NCI-H510A treated with DMSO at 0.1 percent for 48 hours (cell line): ENCODE results near the gene VAC14.
"Not testable (repeated sequence)": the region's sequence is repeated elsewhere in the genome, so short reads cannot be mapped to it uniquely, and the experiment has no call there.

ENCODE experiments used
- DNase-seq: peaks from one replicate; lab custom pipeline; 2025; lab: John Stamatoyannopoulos, UW

Gene VAC14

GRCh38 chr16:70681382-70682238 is 119.3 kb downstream of the VAC14 start:
- DNase-seq, result no peak

- DNase-seq, result no peak
Observed at GRCh38 chr16:70680495-70681381, 120.2 kb downstream of the VAC14 start.

DNA sequence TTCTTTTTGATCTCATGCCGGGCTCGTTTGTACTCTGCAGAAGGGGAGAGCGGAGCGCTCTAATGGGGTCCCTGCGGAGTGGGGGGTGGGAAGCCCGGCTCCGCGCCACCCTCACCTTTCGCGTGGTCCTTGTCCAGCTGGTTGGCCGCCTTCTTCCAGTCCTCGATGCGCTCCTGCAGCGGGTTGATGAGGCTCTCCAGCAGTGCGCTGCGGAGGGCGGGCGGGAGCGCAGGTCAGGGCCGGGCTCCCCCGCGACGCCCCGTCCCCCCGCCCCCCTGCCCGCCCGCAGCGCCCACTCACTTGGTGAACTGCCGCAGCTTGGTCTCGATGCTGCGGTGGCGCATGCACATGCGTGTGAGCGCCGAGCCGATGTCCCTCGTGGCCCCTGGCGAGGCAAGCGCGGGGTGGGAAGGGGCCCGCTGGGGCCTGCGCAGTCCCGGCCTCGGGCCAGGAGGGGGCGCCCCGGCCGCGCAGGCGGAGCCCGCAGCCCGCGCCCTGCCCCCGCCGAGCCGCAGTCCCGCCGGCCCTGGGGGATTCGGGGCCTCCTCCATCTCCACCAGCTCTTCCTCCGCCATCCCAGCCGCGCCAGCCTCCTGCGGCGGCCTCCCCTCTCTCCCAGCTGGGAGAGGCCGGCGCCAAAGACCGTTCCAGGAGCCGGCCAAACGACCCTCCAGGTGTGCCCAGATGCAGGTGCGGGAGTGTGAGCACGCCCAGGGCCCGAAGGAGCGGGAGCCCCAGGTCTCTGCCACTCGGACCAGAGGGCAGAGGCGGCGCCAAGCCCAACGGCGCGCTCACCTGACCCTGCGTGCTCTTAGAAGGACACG is 121.1 kb downstream of the VAC14 start:
- DNase-seq, result no peak

DNA sequence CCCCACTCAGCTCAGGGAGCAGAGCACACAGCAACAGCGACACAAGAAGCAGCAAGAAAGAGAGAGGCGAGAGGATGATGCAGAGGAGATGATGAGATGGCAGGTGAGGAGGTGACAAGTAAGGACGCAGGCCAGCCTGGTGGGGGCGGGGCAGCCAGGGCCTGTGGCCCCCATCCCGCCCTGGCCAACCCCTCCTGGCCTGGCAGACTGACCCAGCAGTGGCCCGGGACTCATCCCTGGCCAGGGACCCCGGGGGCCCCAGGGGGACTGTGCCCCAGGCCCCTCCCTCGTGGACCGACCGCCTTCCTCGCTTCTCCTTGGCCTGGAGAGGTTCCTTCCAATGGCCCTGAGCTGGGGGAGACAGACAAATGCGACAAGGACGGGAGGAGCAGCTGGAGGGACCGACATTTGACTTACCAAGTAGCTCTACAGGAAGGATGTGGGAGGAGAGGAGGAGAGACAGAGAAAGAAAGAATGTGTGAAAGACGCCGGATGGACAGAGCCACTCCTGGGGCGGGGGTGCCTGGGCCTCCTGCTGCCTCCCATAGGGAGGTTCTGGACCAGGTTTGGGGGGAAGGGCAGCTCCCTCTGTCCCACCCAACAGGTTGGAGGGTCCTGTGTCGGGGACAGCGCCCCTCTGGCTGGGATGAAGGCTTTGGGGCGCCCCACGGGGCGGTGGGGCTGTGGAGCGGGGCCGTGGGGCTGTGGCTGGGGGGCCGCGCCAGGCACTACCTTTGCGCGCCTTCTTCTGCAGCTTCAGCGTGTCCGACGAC is 121.9 kb downstream of the VAC14 start:
- DNase-seq, result no peak

DNA sequence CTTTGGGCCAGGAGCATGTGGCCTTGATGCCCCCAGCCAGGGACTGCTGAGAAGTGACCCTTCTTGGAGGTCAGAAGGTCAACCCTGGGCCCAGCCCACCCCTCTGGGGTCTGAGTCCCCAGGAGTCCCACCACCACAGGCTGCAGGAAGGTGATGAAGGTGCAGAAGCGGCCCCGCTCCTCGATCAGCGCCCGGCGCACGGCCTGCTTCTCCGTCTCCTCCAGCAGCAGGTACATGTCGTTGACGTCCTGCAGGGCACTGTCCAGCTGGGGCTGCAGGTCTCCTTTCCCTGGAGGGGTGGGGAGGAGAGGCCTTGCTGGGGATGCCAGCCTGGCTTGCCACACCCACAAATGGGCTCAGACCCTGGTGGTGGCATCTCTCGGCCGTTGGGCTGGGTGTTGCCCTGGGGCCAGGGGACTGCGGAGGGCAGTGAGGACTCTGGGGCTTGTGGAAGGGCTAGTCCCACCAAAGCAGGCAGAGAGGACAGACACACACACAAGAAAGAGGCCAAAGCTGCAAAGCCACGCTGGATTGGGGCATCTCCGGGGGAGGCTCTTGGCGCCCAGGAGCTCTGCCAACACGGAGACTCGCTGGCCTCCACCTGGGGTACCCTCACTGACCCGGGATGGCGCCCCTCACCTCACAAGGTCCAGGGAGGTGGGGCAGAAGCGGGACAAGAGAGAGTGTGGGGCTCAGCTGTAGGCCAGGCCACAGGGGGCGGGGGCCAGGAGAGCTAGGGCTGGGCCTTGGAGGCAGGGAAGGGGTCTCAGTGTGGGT is 122.6 kb downstream of the VAC14 start:
- no peak for DNase-seq

GRCh38 chr16:70677499-70678120 is 123.3 kb downstream of the VAC14 start:
- DNase-seq, result no peak

- no peak for DNase-seq
Observed at GRCh38 chr16:70676675-70677498, 124.1 kb downstream of the VAC14 start.

DNA sequence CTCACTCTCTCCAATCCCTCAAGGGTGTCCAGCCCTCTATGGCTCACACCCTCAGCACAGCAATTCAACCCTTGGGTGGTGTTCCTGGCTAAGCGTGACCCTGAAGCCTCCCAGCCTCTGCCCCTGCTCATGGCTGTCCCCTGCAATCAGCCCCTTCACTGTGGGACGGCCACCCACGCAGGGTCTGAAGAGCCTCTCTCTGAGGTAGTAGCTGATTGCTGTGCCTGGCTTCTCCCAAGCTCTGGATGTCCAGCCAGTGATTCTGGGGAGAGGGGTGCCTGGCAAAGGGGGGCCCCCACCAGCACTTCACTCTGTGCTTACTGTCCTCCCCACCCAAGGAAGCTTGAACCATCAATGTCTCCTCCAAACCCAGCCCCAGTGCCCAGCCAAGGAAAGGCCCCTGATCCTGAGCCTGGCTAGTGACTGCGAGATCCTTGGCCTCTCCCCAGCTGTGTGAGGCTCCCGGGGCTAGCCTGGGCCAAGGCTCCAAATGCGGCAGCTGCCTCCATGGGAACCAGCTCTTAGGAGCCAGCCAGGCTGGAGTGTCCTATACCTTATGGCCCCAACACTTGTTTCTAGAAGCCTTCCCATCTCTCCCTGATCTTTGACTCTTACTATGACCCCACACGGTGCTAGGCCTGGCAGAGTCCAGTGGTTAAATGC is 125.0 kb downstream of the VAC14 start:
- no peak for DNase-seq

DNA sequence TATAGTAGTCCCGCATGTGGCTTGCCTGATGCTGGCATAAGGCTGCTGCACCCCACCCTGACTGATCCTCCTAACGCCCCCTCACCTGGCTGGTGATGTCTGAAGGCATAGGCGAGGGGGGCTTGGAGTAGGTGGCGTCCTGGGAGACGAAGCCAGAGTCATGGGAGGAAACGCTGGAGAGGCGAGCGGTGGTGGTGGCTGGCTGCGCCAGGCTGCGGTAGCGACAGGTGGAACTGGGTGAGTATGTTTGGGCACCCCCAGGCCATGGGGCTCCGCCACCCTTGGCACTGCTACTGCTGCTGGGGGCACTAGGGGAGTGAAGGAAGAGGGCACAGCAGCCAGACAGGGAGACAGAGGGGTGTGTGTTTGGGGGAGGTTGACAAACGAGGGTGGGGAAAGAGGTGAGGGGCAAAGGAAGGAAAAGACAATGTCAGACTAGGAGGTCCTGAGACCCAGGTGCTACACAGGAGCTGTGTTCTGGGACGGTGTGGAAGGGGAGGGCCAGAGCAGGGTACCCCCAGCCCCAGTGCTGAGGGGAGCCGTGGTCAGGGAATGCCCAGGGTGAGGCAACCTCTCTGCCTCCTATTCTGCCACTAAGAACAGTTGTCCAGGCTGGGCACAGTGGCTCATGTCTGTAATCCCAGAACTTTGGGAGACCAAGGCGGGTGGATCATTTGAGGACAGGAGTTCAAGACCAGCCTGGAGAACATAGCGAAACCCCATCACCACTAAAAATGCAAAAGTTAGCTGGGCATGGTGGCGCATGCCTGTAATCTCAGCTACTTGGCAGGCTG is 126.5 kb downstream of the VAC14 start:
- DNase-seq, result no peak

DNA sequence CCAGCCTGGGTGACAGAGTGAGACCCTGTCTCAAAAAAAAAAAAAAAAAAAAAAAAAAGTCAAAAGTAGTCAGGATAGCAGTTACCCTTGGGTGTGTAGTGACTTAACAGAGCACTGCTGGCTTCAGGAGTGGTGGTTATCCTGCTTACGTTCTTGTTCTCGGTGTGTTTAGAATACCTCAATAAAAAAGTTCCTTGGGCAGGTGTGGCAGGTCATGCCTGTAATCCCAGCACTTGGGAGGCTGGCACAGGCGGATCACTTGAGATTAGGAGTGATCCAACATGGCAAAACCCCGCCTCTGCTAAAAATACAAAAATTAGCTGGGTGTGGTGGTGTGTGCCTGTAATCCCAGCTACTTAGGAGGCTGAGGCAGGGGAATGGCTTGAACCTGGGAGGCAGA is 130.0 kb downstream of the VAC14 start:
- not testable (repeated sequence) for DNase-seq

GRCh38 chr16:70670175-70670574 is 130.8 kb downstream of the VAC14 start:
- no peak for DNase-seq

- no peak for DNase-seq
Observed at GRCh38 chr16:70665806-70666735, 134.9 kb downstream of the VAC14 start.

DNA sequence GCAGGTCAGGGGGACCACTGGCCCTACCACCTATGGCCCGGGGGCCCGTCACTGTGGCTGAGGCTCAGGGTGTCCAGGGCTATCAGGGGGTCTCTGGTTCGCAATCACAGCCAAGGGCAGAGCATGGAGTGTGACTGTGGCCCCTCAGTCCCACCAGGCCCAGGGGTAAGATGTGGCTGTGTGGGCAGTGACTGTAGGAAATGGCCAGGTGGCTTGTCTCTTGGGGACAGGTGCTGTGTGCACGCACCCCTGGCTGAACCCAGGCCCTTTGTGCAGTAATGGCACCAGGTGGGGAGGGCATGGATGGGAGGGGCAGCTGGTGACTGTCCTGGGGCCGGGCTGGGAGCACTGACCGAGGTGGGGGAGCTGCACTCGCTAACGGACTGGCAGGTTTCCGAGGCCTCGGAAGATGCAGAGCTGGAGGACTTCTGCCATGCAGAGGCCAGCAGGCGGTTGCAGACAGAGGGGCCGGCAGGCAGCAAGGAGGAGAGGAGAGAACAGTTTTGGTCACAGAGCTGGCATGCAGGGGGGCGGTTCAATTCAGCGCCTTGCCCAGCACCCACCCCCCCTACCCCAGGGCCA is 135.8 kb downstream of the VAC14 start:
- no peak for DNase-seq

DNA sequence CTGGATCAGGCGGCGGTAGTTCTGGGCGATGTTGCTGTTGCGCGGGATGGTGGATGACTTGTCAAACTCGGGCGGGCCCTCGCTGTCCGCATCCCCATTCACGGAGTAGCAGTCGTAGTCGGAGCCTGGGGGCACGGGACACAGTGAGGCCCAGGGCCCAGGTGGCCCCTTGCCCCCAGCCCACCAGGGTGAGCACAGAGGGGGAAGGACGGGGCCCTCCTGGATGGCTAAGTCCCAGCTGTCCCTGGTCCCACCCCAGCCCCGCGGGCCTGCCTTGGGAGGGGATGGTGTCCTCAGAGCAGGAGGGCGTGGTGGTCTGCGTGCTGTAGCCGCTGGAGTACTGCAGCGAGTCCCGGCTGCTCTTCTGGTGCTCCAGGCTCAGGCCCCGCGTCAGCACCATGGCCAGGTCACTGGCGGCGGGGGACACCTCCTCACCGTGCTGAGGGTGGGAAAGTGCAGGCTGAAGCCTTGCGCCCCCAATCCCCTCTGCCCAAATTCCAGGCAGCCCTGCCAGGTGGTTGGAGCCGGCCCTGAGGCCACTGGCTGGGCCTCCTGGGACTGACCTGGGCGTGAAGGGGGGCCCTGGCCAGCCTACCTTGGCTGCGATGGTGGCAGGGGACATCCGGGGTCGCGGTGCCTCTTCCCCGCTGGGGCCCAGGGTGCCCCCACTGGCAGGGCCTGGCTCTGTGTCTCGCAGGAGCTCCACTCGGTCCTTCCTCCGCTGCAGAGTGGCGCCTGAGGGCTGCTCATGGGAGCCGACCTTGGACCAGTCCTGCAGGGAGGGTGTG is 136.4 kb downstream of the VAC14 start:
- no peak for DNase-seq

- DNase-seq, result no peak
Observed at GRCh38 chr16:70663524-70664324, 137.2 kb downstream of the VAC14 start.
